ENCODE measurements around the gene SH3BP1.

DNA sequence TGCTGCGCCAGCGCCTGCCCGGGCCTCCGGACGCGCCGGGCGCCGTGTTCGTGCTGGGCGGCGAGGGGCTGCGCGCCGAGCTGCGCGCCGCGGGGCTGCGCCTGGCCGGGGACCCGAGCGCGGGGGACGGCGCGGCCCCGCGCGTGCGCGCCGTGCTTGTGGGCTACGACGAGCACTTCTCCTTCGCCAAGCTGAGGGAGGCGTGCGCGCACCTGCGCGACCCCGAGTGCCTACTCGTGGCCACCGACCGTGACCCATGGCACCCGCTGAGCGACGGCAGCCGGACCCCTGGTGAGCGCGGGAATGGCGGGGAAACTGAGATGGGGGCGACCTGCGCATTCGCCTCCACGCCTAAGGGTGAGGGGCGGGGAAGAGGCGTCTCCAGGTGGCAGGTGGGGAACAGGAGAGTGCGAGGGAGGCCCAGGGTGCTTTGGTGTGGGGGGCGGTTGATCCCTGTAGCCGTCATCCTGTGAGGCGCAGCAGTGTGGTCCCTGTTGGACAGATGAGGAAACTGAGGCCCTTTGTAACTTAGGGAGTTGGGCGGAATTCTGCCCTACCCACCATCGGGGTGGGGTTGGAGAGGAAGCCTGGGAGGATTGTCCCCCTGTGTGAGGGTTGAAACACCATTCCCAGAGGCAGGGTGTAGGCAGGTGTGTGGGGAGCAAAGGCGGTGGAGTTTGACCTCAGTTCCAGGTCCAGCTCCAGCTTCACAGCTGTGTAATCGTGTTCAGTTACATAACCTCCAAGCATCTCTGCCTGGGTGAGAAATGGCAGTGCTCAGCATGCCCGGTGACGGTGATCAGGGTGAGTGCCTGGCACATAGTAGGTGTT is 19.8 kb downstream of the SH3BP1 start:
- TF ChIP-seq, protein P1, sequence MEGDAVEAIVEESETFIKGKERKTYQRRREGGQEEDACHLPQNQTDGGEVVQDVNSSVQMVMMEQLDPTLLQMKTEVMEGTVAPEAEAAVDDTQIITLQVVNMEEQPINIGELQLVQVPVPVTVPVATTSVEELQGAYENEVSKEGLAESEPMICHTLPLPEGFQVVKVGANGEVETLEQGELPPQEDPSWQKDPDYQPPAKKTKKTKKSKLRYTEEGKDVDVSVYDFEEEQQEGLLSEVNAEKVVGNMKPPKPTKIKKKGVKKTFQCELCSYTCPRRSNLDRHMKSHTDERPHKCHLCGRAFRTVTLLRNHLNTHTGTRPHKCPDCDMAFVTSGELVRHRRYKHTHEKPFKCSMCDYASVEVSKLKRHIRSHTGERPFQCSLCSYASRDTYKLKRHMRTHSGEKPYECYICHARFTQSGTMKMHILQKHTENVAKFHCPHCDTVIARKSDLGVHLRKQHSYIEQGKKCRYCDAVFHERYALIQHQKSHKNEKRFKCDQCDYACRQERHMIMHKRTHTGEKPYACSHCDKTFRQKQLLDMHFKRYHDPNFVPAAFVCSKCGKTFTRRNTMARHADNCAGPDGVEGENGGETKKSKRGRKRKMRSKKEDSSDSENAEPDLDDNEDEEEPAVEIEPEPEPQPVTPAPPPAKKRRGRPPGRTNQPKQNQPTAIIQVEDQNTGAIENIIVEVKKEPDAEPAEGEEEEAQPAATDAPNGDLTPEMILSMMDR (IDR thresholded peaks at IDR 0.05) = no peak
- TF ChIP-seq JUNB (IDR thresholded peaks at IDR 0.05) (no peak), MYC (IDR thresholded peaks at IDR 0.05; ENCODE audit: borderline replicate concordance, low read length) (no peak), SREBF2 (IDR thresholded peaks at IDR 0.05) (no peak), POLR2A (IDR thresholded peaks at IDR 0.05; ENCODE audit: low read length) (no peak), RFX5 (IDR thresholded peaks at IDR 0.05) (no peak), FOXS1 (CRISPR knock-in tag; IDR thresholded peaks at IDR 0.05) (no peak)
- TF ChIP-seq, protein P2, sequence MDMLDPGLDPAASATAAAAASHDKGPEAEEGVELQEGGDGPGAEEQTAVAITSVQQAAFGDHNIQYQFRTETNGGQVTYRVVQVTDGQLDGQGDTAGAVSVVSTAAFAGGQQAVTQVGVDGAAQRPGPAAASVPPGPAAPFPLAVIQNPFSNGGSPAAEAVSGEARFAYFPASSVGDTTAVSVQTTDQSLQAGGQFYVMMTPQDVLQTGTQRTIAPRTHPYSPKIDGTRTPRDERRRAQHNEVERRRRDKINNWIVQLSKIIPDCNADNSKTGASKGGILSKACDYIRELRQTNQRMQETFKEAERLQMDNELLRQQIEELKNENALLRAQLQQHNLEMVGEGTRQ (IDR thresholded peaks at IDR 0.05) = no peak
